Neural cell (in vitro differentiated cells): Measurements from ENCODE around the gene USP27X. TPM values are rescaled to one million over a fixed set of nuclear protein-coding genes. Genes with fewer than 3 reads are reported as not detected.

Source experiments
- H2AFZ ChIP-seq: fragments of 200-600, 300-800 bp; sonication (generic), shearing (Covaris generic); 2 replicates; pipeline ENCODE4 v1.6.0; 2014; ENCODE audit warnings: low read depth, mild to moderate bottlenecking, antibody characterized with exemption, low read length, moderate library complexity
- H3F3A ChIP-seq: fragments of 200-600 bp; shearing (Covaris generic); 2 replicates; pipeline ENCODE4 v1.6.1; 2016; ENCODE audit warnings: mild to moderate bottlenecking, moderate library complexity, mixed read lengths, antibody characterized with exemption, low read length; ENCODE audit not compliant: insufficient read depth, poor library complexity, severe bottlenecking
- H3K27ac ChIP-seq: fragments of 200-600, 300-800 bp; sonication (generic), shearing (Covaris generic); 2 replicates; pipeline ENCODE4 v1.5.1; 2014; ENCODE audit warnings: mild to moderate bottlenecking, low read length, moderate library complexity
- H3K27me3 ChIP-seq: fragments of 300-800, 200-600 bp; sonication (generic), shearing (Covaris generic); 2 replicates; pipeline ENCODE4 v1.6.0; 2014; ENCODE audit warnings: mild to moderate bottlenecking, low read depth, low read length, moderate library complexity; ENCODE audit not compliant: insufficient read depth
- H3K36me3 ChIP-seq: fragments of 300-800, 200-600 bp; sonication (generic), shearing (Covaris generic); 2 replicates; pipeline ENCODE4 v1.5.1; 2014; ENCODE audit warnings: mild to moderate bottlenecking, antibody characterized with exemption, low read length, moderate library complexity; ENCODE audit not compliant: insufficient read depth
- H3K4me2 ChIP-seq: fragments of 300-800, 200-600 bp; sonication (generic), shearing (Covaris generic); 2 replicates; pipeline ENCODE4 v1.6.0; 2014; ENCODE audit warnings: mild to moderate bottlenecking, low read length
- H3K4me3 ChIP-seq: fragments of 300-800, 200-600 bp; sonication (generic), shearing (Covaris generic); 2 replicates; pipeline ENCODE4 v1.5.1; 2014; ENCODE audit warnings: mild to moderate bottlenecking, low read length, moderate library complexity
- H3K79me2 ChIP-seq: fragments of 200-600 bp; shearing (Covaris generic); replicated peaks from 2 replicates; pipeline ENCODE4 v1.6.0; 2014; ENCODE audit warnings: mild to moderate bottlenecking, low read length, moderate library complexity; ENCODE audit not compliant: insufficient read depth
- H3K9ac ChIP-seq: fragments of 300-800, 200-600 bp; sonication (generic), shearing (Covaris generic); 2 replicates; pipeline ENCODE4 v1.6.1; 2016; ENCODE audit warnings: mild to moderate bottlenecking, low read length, mixed read lengths
- H3K9me2 ChIP-seq: fragments of 200-600 bp; shearing (Covaris generic); 2 replicates; pipeline ENCODE4 v1.6.1; 2016; ENCODE audit warnings: mild to moderate bottlenecking, low read length, mixed read lengths; ENCODE audit not compliant: insufficient read depth
- H3K9me3 ChIP-seq: fragments of 200-600, 300-800 bp; sonication (generic), shearing (Covaris generic); 2 replicates; pipeline ENCODE4 v1.6.1; 2016; ENCODE audit warnings: mild to moderate bottlenecking, mixed run types, low read length, moderate library complexity, mixed read lengths
- H4K20me1 ChIP-seq: fragments of 200-600 bp; shearing (Covaris generic); 2 replicates; pipeline ENCODE4 v1.6.1; 2016; ENCODE audit warnings: mild to moderate bottlenecking, mixed run types; ENCODE audit not compliant: insufficient read depth
- CTCF ChIP-seq: fragments of 450-650 bp; IDR thresholded peaks from 2 replicates; pipeline ENCODE4 v1.5.1; 2014; ENCODE audit warnings: antibody characterized with exemption, mild to moderate bottlenecking, moderate library complexity; ENCODE audit not compliant: poor library complexity, severe bottlenecking
- EP300 ChIP-seq: fragments of 450-650 bp; conservative IDR thresholded peaks from 2 replicates; pipeline ENCODE4 v1.6.1; 2014; ENCODE audit warnings: antibody characterized with exemption, mild to moderate bottlenecking, moderate library complexity; ENCODE audit not compliant: poor library complexity, severe bottlenecking
- EZH2 ChIP-seq: fragments of 200-600, 300-800 bp; shearing (Covaris generic), sonication (generic); IDR thresholded peaks from 2 replicates; pipeline ENCODE4 v1.6.1; 2014; ENCODE audit warnings: antibody characterized with exemption, low read length, borderline replicate concordance, mild to moderate bottlenecking; ENCODE audit not compliant: insufficient read depth, poor library complexity, severe bottlenecking
- MXI1 ChIP-seq: fragments of 450-650 bp; conservative IDR thresholded peaks from 2 replicates; pipeline ENCODE4 v1.6.1; 2014; ENCODE audit warnings: antibody characterized with exemption, mild to moderate bottlenecking; ENCODE audit not compliant: poor library complexity, severe bottlenecking
- POLR2AphosphoS5 ChIP-seq: IDR thresholded peaks from 2 replicates; pipeline ENCODE4 v1.6.1; 2012
- RAD21 ChIP-seq: fragments of 450-650 bp; conservative IDR thresholded peaks from 2 replicates; pipeline ENCODE4 v1.6.1; 2014; ENCODE audit warnings: antibody characterized with exemption, mild to moderate bottlenecking, moderate library complexity
- SMC3 ChIP-seq: fragments of 450-650 bp; conservative IDR thresholded peaks from 2 replicates; pipeline ENCODE4 v1.6.1; 2014; ENCODE audit warnings: antibody characterized with exemption, mild to moderate bottlenecking, moderate library complexity; ENCODE audit not compliant: poor library complexity
- TAF1 ChIP-seq: IDR thresholded peaks from 2 replicates; pipeline ENCODE4 v1.6.1; 2012; ENCODE audit warnings: low read depth
- polyA plus RNA-seq: library from polyadenylated mRNA; depleted of rRNA; stranded (reverse); fragments of >200 nt; gene quantifications from 2 replicates; pipeline ENCODE4 v1.2.3, GENCODE V29; 2014
- TF ChIP-seq, protein P1 (sequence below): IDR thresholded peaks from 2 replicates; pipeline ENCODE4 v1.6.1; 2012; ENCODE audit warnings: borderline replicate concordance

USP27X gene
- polyA plus RNA-seq, 1 donor from 2014 or later, result 8.0 TPM

GRCh38 chrX:49853661-49854060 is 25.6 kb upstream of the USP27X start:
- TF ChIP-seq, protein P1, sequence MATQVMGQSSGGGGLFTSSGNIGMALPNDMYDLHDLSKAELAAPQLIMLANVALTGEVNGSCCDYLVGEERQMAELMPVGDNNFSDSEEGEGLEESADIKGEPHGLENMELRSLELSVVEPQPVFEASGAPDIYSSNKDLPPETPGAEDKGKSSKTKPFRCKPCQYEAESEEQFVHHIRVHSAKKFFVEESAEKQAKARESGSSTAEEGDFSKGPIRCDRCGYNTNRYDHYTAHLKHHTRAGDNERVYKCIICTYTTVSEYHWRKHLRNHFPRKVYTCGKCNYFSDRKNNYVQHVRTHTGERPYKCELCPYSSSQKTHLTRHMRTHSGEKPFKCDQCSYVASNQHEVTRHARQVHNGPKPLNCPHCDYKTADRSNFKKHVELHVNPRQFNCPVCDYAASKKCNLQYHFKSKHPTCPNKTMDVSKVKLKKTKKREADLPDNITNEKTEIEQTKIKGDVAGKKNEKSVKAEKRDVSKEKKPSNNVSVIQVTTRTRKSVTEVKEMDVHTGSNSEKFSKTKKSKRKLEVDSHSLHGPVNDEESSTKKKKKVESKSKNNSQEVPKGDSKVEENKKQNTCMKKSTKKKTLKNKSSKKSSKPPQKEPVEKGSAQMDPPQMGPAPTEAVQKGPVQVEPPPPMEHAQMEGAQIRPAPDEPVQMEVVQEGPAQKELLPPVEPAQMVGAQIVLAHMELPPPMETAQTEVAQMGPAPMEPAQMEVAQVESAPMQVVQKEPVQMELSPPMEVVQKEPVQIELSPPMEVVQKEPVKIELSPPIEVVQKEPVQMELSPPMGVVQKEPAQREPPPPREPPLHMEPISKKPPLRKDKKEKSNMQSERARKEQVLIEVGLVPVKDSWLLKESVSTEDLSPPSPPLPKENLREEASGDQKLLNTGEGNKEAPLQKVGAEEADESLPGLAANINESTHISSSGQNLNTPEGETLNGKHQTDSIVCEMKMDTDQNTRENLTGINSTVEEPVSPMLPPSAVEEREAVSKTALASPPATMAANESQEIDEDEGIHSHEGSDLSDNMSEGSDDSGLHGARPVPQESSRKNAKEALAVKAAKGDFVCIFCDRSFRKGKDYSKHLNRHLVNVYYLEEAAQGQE, result no peak
- TF ChIP-seq SMC3 (no peak), RAD21 (no peak), POLR2AphosphoS5 (no peak), MXI1 (no peak), TAF1 (no peak), EZH2 (no peak), EP300 (no peak), CTCF (no peak)
- no peaks in the 10 kb centered on the region for H3K36me3 ChIP-seq
- no peaks in the 10 kb centered on the region for H3K9me3 ChIP-seq
- no peak overlapping the region for H3K4me3 ChIP-seq
- H3K9me2 ChIP-seq, result no peaks in the 10 kb centered on the region
- H3K9ac ChIP-seq, result no peak overlapping the region
- H3K79me2 ChIP-seq, result no peaks in the 10 kb centered on the region
- no peaks in the 10 kb centered on the region for H3F3A ChIP-seq
- no peak overlapping the region for H2AFZ ChIP-seq
- H4K20me1 ChIP-seq, result no peaks in the 10 kb centered on the region
- H3K27ac ChIP-seq, result no peak overlapping the region
- H3K4me2 ChIP-seq, result no peak overlapping the region
- H3K27me3 ChIP-seq, result no peaks in the 10 kb centered on the region

DNA sequence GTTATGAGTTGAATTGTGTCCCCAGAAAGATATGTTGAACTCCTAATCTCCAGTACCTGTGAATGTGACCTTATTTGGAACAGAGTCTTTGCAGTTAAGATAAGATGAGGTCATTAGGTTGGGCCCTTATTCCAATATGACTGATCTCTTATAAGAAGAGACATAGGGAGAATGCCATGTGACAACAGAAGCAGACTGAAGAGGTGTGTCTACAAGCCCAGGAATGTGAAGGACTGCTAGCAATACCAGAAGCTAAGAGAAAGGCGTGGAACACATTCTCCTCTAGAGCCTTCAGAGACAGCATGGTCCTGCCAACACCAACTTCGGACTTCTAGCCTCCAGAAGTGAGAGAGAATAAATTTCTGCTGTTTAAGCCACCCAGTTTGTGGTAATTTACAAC is 22.5 kb upstream of the USP27X start:
- no peaks in the 10 kb centered on the region for H3K9me2 ChIP-seq
- no peaks in the 10 kb centered on the region for H3K79me2 ChIP-seq
- H3K4me3 ChIP-seq, result no peak overlapping the region
- no peaks in the 10 kb centered on the region for H3K9me3 ChIP-seq
- H3F3A ChIP-seq, result no peaks in the 10 kb centered on the region
- TF ChIP-seq POLR2AphosphoS5 (no peak), SMC3 (no peak), CTCF (no peak), RAD21 (no peak), EZH2 (no peak), TAF1 (no peak), EP300 (no peak), MXI1 (no peak)
- TF ChIP-seq, protein P1, result no peak
- H2AFZ ChIP-seq, result no peak overlapping the region
- H3K36me3 ChIP-seq, result no peaks in the 10 kb centered on the region
- no peaks in the 10 kb centered on the region for H4K20me1 ChIP-seq
- no peak overlapping the region for H3K9ac ChIP-seq
- no peaks in the 10 kb centered on the region for H3K27me3 ChIP-seq
- no peak overlapping the region for H3K27ac ChIP-seq
- no peak overlapping the region for H3K4me2 ChIP-seq
